HG03521 (cell line): ENCODE results near the gene GPNMB.
A peak's percentile ranks its signal among the peaks of the same experiment; 100 is the strongest.
"Not testable (repeated sequence)": the region's sequence is repeated elsewhere in the genome, so short reads cannot be mapped to it uniquely, and the experiment has no call there.

Experiments used
- ATAC-seq: cut with Tn5 transposase; IDR thresholded peaks from one replicate; pipeline ENCODE4 v1.9.1; 2021; ENCODE audit warnings: mild to moderate bottlenecking, moderate library complexity; ENCODE audit not compliant: unreplicated experiment

GPNMB gene

DNA sequence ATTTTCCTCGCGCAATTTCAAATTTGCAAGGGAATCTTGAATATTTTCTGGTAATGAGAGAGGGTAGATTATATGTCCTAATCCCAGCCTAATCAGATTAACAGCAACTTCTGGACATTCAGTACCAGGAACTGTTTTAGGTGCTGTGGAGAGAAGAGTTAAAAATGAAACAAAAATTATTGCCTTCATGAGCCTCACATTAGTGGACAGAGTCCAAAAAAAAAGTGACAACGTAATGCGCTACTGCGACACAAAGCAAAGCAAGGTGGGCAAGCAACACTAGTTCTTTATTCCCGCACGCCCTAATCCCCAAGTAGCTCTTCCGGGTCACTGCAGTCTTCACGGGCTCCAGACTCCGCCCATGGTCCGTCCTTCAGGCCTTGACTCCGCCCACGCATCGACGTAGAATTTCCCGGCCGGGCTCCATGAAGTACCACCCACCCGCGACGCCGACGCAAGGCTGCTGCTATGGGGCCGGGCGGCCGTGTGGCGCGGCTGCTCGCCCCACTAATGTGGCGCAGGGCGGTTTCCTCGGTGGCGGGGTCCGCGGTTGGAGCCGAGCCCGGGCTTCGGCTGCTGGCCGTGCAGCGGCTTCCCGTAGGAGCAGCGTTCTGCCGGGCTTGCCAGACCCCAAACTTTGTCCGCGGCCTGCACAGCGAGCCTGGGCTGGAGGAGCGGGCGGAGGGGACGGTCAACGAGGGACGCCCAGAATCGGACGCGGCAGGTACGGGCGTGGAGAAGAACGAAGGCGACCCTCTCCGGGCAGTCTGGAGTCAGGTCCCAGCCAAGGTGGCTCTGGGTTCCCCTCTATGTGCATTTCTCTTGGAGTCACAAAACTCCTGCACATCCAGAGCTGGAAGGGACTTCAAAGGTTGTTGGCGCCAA, 52.6 kb downstream of the GPNMB start, which contains the start of gene MALSU1:
TSS of gene MALSU1 (plus strand) at position 455 of the 885 bp plus-strand sequence. CDS start at position 469, 14 bp downstream.
- peak; percentile 98 for ATAC-seq

GRCh38 chr7:23299770-23300300, 53.3 kb downstream of the GPNMB start:
- no peak for ATAC-seq

DNA sequence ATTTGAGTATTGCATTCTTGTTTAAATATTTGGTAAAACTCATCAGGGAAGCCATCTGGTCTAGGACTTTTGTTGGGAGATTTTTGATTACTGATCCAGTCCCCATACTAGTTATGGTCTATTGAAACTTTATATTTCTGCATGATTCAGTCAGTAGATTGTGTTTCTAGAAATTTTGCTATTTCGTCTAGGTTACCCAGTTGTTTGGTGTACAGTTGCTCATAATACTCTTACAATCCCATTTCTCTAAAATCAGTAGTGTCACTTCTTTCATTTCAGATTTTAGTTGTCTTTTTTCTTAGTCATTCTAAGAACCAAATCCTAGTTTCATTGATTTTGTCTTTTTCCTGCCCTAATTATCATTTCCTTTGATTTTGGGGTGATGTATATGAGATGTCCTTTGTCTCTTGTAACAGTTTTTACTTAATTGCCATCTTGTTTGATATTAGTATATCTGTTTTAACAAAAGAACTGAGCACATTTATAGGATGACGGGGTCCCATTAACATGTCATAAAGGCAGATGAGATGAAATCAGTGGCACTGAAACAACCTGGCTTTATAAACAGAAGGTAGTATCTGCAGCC, 60.5 kb downstream of the GPNMB start:
- no peak for ATAC-seq

DNA sequence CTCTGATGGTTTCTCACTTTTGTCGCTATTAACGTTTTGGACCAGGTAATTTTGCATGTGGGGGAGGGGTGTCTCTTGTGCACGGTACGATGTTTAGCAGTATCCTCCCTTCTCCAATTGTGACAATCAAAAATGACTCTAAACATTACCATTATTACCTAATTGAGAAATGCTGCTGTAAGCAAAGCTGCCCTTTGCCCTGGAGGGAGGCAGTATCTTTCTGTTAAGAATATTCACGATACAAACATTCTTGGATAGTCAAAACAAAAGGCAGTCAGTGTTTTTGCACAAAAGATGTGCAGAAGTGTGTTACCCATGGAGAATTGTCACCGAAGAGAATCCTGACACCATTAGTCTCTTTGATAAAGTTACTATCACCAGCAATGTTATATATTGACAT, 62.2 kb downstream of the GPNMB start:
- no peak for ATAC-seq

DNA sequence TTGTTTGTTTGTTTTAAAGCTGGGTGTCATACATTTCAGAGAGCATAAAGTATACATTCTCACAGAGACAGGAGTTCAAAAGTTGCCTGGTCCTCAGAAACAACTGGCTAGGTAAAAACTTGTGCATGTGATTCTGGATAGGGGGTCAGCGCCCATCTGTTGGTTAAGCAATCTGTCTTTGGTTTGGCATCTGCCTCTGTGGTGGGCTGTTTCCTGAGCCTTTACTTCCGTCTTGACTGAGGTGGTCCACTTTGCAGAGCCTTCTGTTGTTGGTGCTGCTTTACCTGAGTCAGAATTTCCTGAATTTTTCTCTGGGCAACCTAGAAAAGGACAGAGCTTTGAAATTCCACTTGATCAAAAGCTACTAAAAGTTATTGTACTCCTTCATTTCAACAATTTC, 65.6 kb downstream of the GPNMB start:
- not testable (repeated sequence) for ATAC-seq

GRCh38 chr7:23315366-23315765, 68.8 kb downstream of the GPNMB start:
- ATAC-seq: no peak
